ENCODE measurements around the gene DDOST.

Gene DDOST

GRCh38 chr1:20661207-20662109, at the start of gene DDOST:
Gene DDOST (minus strand): TSS chr1:20661369. CDS start chr1:20661350, 19 bp downstream.
- peak; percentile 99 for DNase-seq (ENCODE audit: low spot score)

GRCh38 chr1:20710469-20711284, 49.5 kb upstream of the DDOST start:
- no peak for DNase-seq (ENCODE audit: low spot score)

- no peak for DNase-seq (ENCODE audit: low spot score)
Observed at GRCh38 chr1:20709868-20710267, 48.7 kb upstream of the DDOST start.

GRCh38 chr1:20708891-20709290, 47.7 kb upstream of the DDOST start:
- no peak for DNase-seq (ENCODE audit: low spot score)

- no peak for DNase-seq (ENCODE audit: low spot score)
Observed at GRCh38 chr1:20708057-20708456, 46.9 kb upstream of the DDOST start.

GRCh38 chr1:20706841-20707240, 45.7 kb upstream of the DDOST start:
- DNase-seq (ENCODE audit: low spot score): no peak

- DNase-seq (ENCODE audit: low spot score): no peak
Observed at GRCh38 chr1:20705203-20705755, 44.1 kb upstream of the DDOST start.

- no peak for DNase-seq (ENCODE audit: low spot score)
Observed at GRCh38 chr1:20704390-20705202, 43.4 kb upstream of the DDOST start.

GRCh38 chr1:20703124-20703756, 42.1 kb upstream of the DDOST start:
- DNase-seq (ENCODE audit: low spot score): no peak

- DNase-seq (ENCODE audit: low spot score): no peak
Observed at GRCh38 chr1:20702416-20702815, 41.2 kb upstream of the DDOST start.

- no peak for DNase-seq (ENCODE audit: low spot score)
Observed at GRCh38 chr1:20701847-20702246, 40.7 kb upstream of the DDOST start.

- DNase-seq (ENCODE audit: low spot score): no peak
Observed at GRCh38 chr1:20701446-20701845, 40.3 kb upstream of the DDOST start.

GRCh38 chr1:20700636-20701215, 39.6 kb upstream of the DDOST start:
- no peak for DNase-seq (ENCODE audit: low spot score)

- DNase-seq (ENCODE audit: low spot score): no peak
Observed at GRCh38 chr1:20699558-20699957, 38.4 kb upstream of the DDOST start.

- DNase-seq (ENCODE audit: low spot score): no peak
Observed at GRCh38 chr1:20698195-20698910, 37.2 kb upstream of the DDOST start.

- no peak for DNase-seq (ENCODE audit: low spot score)
Observed at GRCh38 chr1:20697563-20697962, 36.4 kb upstream of the DDOST start.

GRCh38 chr1:20696397-20697333, 35.5 kb upstream of the DDOST start:
- peak; percentile 89 for DNase-seq (ENCODE audit: low spot score)

- no peak for DNase-seq (ENCODE audit: low spot score)
Observed at GRCh38 chr1:20695515-20695914, 34.3 kb upstream of the DDOST start.

- no peak for DNase-seq (ENCODE audit: low spot score)
Observed at GRCh38 chr1:20693623-20694022, 32.5 kb upstream of the DDOST start.

Data from germinal center (tissue), 1 donor.